ENCODE results near the gene GATAD2B.
A peak's percentile ranks its signal among the peaks of the same experiment; 100 is the strongest.
"Not testable (repeated sequence)": the region's sequence is repeated elsewhere in the genome, so short reads cannot be mapped to it uniquely, and the experiment has no call there.

GATAD2B gene

GRCh38 chr1:153775458-153776327 is 147.1 kb downstream of the GATAD2B start:
- peak; percentile 76 for DNase-seq

GRCh38 chr1:153774780-153775457 is 147.9 kb downstream of the GATAD2B start, which contains the start of gene SLC27A3:
TSS of gene SLC27A3 (plus strand) at chr1:153775407. CDS start at chr1:153775498, 91 bp downstream.
- peak; percentile 45 for DNase-seq

GRCh38 chr1:153774026-153774595 is 148.7 kb downstream of the GATAD2B start:
- DNase-seq, result no peak

- DNase-seq, result no peak
These were observed 149.5 kb downstream of the GATAD2B start for GRCh38 chr1:153773096-153773921.

- DNase-seq, result peak; percentile 51
These were observed 150.8 kb downstream of the GATAD2B start for GRCh38 chr1:153771841-153772593.

GRCh38 chr1:153771261-153771660 is 151.5 kb downstream of the GATAD2B start:
- no peak for DNase-seq

- no peak for DNase-seq
These were observed 152.0 kb downstream of the GATAD2B start for GRCh38 chr1:153770797-153771196.

GRCh38 chr1:153769221-153769620 is 153.6 kb downstream of the GATAD2B start:
- DNase-seq, result no peak

- no peak for DNase-seq
These were observed 154.2 kb downstream of the GATAD2B start for GRCh38 chr1:153768316-153769181.

GRCh38 chr1:153767519-153767918 is 155.3 kb downstream of the GATAD2B start:
- no peak for DNase-seq

GRCh38 chr1:153766663-153767062 is 156.1 kb downstream of the GATAD2B start:
- DNase-seq, result not testable (repeated sequence)

GRCh38 chr1:153764310-153764709 is 158.5 kb downstream of the GATAD2B start:
- DNase-seq, result no peak

- no peak for DNase-seq
These were observed 159.2 kb downstream of the GATAD2B start for GRCh38 chr1:153763365-153764225.

- DNase-seq, result no peak
These were observed 162.3 kb downstream of the GATAD2B start for GRCh38 chr1:153760440-153760839.

Measured in stimulated activated CD8-positive, alpha-beta memory T cell treated with anti-CD3 and anti-CD28 coated beads, Interleukin-4, amount 100 ng/mL, for 48 hours (primary cell).